Activated CD4-positive, alpha-beta T cell treated with anti-CD3 and anti-CD28 coated beads, Interleukin-2, Interleukin-4, amounts not matched to agents 100 ng/mL and 50 ng/mL, durations not matched to agents 16 hours and 8 hours (primary cell): ENCODE data around the gene ANAPC4.

Experiments used
- DNase-seq: peaks from one replicate; pipeline ENCODE4 v3.0.0-alpha.2; 2020; ENCODE audit warnings: low spot score

The ANAPC4 gene

GRCh38 chr4:25378437-25378743 lies 1.3 kb downstream of the ANAPC4 start:
- no peak for DNase-seq

DNA sequence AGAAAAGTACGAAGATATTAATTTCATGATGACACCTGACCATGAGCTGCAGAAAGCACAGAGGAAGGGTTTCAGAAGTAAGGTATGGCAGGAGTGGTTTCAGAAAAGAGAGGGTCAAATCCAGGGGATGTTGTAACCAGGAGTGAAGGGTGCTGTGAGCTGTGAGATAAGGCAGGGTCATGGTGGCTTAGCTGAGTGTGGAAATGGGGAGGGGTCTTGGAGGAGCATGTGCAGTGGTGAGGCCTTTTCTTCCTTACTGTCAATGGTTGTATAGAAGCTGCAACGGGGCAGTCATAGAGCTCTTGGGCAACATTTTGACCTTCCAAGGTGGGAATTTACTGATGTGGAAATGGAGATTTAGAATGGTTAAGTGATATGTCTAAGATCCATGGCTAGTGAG lies 2.5 kb downstream of the ANAPC4 start:
- no peak for DNase-seq

GRCh38 chr4:25383647-25384046 lies 6.6 kb downstream of the ANAPC4 start:
- no peak for DNase-seq

GRCh38 chr4:25386926-25387325 lies 9.9 kb downstream of the ANAPC4 start:
- no peak for DNase-seq

DNA sequence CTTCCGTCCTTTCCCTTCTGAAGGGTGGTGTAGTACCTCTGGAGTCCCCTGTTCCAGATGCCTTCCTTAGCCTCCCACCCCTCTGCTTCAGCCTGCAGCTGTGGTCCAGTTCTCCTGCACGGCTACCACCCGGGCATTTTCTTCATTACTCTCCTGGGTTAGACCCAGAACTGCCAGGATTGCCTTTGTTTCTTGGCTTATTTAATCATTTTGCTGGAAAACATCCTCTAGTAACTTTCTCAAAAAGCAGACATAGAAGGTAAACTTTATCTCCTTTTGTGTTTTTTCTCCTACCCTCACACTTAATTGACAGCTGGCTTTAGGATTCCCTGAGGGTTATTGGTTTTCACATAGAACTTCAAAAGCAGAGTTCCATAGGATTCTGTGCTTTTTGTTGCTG lies 20.2 kb downstream of the ANAPC4 start:
- DNase-seq: no peak

GRCh38 chr4:25399510-25399909 lies 22.4 kb downstream of the ANAPC4 start:
- DNase-seq: no peak

DNA sequence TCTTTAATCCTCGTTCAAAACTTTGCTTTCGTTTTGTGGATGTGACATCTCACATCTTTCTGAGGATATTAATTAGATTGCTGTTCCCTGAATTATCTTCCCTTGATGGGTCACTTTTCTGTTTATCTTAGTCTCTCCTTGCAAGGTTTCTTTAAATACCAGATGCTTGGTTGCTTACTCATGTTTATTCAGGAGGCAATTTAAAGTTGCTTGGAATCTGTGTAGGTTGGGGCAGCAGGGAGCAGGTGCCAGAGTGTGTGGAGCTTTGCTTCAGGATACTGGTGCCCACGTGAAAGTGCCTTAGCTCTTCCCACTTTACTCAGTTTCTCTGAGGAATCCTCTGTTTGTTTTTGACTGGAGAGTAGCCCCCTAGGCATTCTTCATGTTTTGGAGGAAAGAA lies 24.0 kb downstream of the ANAPC4 start:
- DNase-seq: no peak

- DNase-seq: no peak
Observed at GRCh38 chr4:25402521-25402920, 25.5 kb downstream of the ANAPC4 start.

DNA sequence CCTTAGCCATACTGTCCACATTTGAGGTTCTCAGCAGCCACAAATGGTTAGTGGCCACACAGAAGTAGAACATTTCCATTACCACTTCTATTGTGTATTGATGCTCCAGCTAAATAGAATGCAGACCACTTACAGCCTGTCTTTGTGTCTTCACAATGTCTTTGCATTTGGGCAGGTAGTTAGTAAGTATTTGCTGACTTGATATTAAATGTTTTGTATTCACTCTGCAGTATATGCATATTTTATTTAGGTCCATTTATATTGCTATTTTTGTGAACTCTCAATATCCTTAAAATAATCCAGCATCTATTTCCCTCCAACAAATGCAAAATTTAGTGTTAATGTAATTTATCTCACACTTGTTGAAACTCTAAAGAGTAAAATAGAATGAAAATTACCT lies 26.6 kb downstream of the ANAPC4 start:
- no peak for DNase-seq

- no peak for DNase-seq
Observed at GRCh38 chr4:25405453-25405852, 28.4 kb downstream of the ANAPC4 start.

DNA sequence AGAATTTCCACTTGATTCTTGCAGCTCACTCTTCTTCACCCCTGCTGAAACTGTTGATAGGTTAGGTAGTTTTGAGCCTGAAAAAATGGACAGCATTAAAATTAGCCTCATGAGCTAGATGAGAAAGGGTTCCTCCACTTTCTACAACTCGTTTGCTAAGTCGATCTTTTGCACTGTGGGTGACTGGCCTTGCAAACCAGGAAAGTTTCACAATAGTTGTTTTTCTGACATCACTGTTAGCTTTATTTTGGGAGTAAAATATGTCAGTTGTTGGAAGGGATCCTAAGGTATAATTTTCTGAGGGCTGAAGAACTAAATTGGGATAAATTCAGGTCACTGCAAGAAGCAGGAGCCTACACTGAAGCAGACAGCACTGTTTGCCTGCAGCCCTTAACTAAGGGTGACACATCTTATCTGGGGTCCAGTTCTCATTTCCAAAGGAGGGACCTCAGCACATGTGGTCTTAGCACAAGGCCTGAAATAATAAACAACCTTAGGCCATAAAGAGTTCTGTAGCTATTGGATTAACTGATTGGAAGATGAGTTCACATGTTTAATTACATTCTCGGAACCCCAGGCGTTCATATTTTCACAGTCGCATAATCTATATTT lies 29.1 kb downstream of the ANAPC4 start:
- DNase-seq: no peak

GRCh38 chr4:25410820-25411529 lies 33.9 kb downstream of the ANAPC4 start:
- DNase-seq: no peak

GRCh38 chr4:25413261-25413660 lies 36.2 kb downstream of the ANAPC4 start:
- DNase-seq: no peak

DNA sequence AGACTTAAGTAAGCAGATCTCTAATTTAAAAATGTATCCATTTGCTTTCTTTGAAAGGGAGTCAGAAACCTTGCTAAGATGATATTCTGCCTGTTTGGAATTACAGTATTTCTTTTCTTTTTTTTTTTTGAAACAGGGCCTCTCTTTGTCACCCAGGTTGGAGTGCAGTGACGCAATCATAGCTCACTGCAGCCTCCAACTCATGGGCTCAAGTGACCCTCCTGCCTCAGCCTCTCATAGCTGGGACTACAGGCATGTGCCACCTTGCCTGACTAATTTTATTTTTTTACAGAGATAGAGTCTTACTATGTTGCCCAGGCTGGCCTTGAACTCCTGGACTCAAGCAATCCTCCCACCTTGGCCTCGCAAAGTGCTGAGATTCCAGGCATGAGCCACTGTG lies 40.0 kb downstream of the ANAPC4 start:
- no peak for DNase-seq

DNA sequence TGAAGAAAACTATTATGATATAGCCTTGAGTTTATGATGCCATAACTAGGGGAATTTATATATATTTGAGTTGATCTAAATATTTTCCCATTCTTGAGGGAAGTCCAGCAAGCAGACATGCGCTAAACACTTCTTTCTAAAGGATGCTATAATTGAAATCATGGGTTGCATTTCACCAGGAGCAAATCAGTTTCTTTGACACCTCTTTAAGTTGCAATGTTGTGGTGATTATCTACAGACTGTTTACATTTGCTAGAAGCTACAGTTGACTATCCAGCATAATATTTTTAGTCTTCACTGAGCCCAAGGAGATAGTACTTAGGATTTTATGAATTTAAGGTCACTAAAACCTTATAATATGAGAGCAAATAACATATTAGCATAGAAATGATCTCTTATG lies 43.9 kb downstream of the ANAPC4 start:
- DNase-seq: no peak

- DNase-seq: peak; percentile 76
Observed at GRCh38 chr4:25421816-25422525, 44.9 kb downstream of the ANAPC4 start.

- DNase-seq: no peak
Observed at GRCh38 chr4:25423548-25423947, 46.5 kb downstream of the ANAPC4 start.

- DNase-seq: no peak
Observed at GRCh38 chr4:25424539-25425228, 47.6 kb downstream of the ANAPC4 start.

GRCh38 chr4:25425361-25425760 lies 48.3 kb downstream of the ANAPC4 start:
- no peak for DNase-seq

GRCh38 chr4:25427871-25428270 lies 50.8 kb downstream of the ANAPC4 start:
- no peak for DNase-seq

GRCh38 chr4:25430630-25431029 lies 53.6 kb downstream of the ANAPC4 start:
- no peak for DNase-seq

DNA sequence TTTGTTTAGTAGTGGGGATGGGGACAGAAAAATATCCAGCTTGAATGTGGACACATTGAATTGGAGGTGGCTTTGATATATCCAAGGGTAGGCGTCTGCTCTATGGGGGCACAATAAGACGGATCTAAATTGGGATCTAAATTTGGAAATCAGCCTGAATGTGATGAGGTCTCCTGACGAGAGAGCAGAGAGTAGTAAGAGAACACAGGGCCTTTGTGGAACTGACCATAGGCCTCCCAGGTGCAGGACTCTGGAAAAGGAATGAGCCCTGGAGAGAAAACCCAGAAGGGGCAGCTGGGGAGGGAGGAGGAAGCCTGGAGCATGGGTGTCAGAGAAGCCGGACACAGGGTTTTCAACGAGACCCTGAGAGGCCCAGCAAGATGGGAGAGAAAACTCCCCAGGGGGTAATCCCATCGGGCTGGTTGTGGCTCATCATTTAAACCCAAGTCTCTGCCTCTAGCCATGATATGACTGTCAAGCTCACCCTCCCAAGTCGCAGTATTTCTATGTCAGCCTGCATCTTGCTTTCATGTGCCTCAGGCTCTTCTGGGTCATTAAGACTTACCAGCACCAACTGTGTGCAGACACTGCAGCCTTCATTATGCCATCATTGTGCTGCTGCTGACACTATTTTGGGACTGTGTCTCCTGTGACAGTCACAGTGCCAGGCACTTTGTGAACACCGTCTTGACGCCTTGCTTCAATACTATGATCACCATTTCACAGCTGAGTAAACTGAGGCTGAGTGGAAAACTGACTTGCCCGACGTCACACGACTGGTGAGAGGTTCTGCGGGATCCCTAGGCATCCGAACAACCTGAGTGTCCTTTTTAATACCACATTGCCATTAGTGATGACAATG lies 57.1 kb downstream of the ANAPC4 start:
- DNase-seq: no peak
